OCI-LY7 (cell line): ENCODE measurements around the gene GPR156. TPM values are rescaled to one million over a fixed set of nuclear protein-coding genes. Genes with fewer than 3 reads are reported as not detected.

Source experiments
- BruUV-seq: library from RNA; stranded (reverse); fragments of 400-500 nt; replicated peaks from 2 replicates; lab custom pipeline; 2021; lab: Mats Ljungman, UMichigan
- CTCF ChIA-PET: fragments of 300-600 bp; sonication (Branson Sonifier 250); formaldehyde crosslinking; loops from one replicate; lab custom pipeline; 2022; ENCODE audit warnings: antibody characterized with exemption; ENCODE audit not compliant: unreplicated experiment; lab: Charles Lee
- POLR2A ChIA-PET: fragments of 300-600 bp; sonication (Branson Sonifier 250); formaldehyde crosslinking; loops from one replicate; lab custom pipeline; 2022; ENCODE audit warnings: antibody characterized with exemption; lab: Charles Lee
- DNase-seq: peaks from one replicate; pipeline ENCODE4 v3.0.0-alpha.2; 2015; ENCODE audit warnings: low spot score
- H2AFZ ChIP-seq: fragments of 200-600 bp; sonication (generic), shearing (Covaris generic); 2 replicates; pipeline ENCODE4 v1.6.1; 2014; ENCODE audit warnings: mild to moderate bottlenecking, antibody characterized with exemption, low read length, moderate library complexity
- H3K27ac ChIP-seq: fragments of 200-600 bp; sonication (generic); 2 replicates; pipeline ENCODE4 v1.5.1; 2014; ENCODE audit warnings: mixed run types, low read depth, mild to moderate bottlenecking, moderate library complexity, low read length, inconsistent platforms; ENCODE audit not compliant: poor library complexity, severe bottlenecking
- H3K36me3 ChIP-seq: fragments of 200-600 bp; sonication (generic); 2 replicates; pipeline ENCODE4 v1.6.1; 2014; ENCODE audit warnings: mild to moderate bottlenecking, antibody characterized with exemption, low read length, moderate library complexity, mixed read lengths; ENCODE audit not compliant: insufficient read depth
- H3K4me1 ChIP-seq: fragments of 200-600 bp; sonication (generic); 2 replicates; pipeline ENCODE4 v1.5.1; 2014; ENCODE audit warnings: mild to moderate bottlenecking, low read length; ENCODE audit not compliant: insufficient read depth, poor library complexity, severe bottlenecking
- H3K4me2 ChIP-seq: fragments of 200-600 bp; sonication (generic); 2 replicates; pipeline ENCODE4 v1.6.1; 2014; ENCODE audit warnings: mild to moderate bottlenecking, low read length
- H3K4me3 ChIP-seq: fragments of 200-600 bp; sonication (generic); 2 replicates; pipeline ENCODE4 v1.5.1; 2014; ENCODE audit warnings: mild to moderate bottlenecking, low read depth, low read length; ENCODE audit not compliant: poor library complexity, severe bottlenecking
- H3K79me2 ChIP-seq: fragments of 200-600 bp; sonication (generic); 2 replicates; pipeline ENCODE4 v1.6.1; 2016; ENCODE audit warnings: low read depth, mild to moderate bottlenecking, low read length, moderate library complexity, mixed read lengths; ENCODE audit not compliant: insufficient read depth
- H3K9me2 ChIP-seq: fragments of 200-600 bp; sonication (generic); 2 replicates; pipeline ENCODE4 v1.6.1; 2016; ENCODE audit warnings: mild to moderate bottlenecking, low read length, mixed read lengths; ENCODE audit not compliant: insufficient read depth
- H3K9me3 ChIP-seq: fragments of 200-600 bp; sonication (generic); 2 replicates; pipeline ENCODE4 v1.6.1; 2014; ENCODE audit warnings: mild to moderate bottlenecking, mixed run types, low read length, mixed read lengths
- H4K20me1 ChIP-seq: fragments of 200-600 bp; sonication (generic); 2 replicates; pipeline ENCODE4 v1.6.1; 2014; ENCODE audit warnings: mild to moderate bottlenecking, antibody characterized with exemption, low read length, moderate library complexity, mixed read lengths; ENCODE audit not compliant: insufficient read depth
- CTCF ChIP-seq: fragments of 200-600 bp; sonication (generic); conservative IDR thresholded peaks from 2 replicates; pipeline ENCODE4 v1.5.1; 2014; ENCODE audit warnings: mild to moderate bottlenecking, antibody characterized with exemption, low read length, moderate library complexity, mixed read lengths
- EZH2phosphoT487 ChIP-seq: fragments of 200-600 bp; sonication (generic); IDR thresholded peaks from 2 replicates; pipeline ENCODE4 v1.6.1; 2018; ENCODE audit warnings: low read depth, borderline replicate concordance, mild to moderate bottlenecking, mixed run types, antibody characterized with exemption, low read length, moderate library complexity, mixed read lengths
- intact Hi-C: fragments of 100-400 bp; cut with micrococcal nuclease; formaldehyde crosslinking; loops from one replicate; pipeline ENCODE4 v1.10.0; 2022; ENCODE audit not compliant: unreplicated experiment
- total RNA-seq, 2 experiments: library from RNA; depleted of rRNA in 1 of 2; stranded (reverse); fragments of >200 nt in 1 of 2; shearing (Covaris generic) in 1 of 2; gene quantifications; 2 replicates each; pipeline ENCODE4 v1.2.3, GENCODE V29; 2014 to 2022

Gene GPR156
- total RNA-seq, 2 experiments from 2014 or later = 0.03 to 0.13 TPM

- H3K9me2 ChIP-seq = no peaks in the 10 kb centered on the region
- intact Hi-C loops = no loop called here
- no peaks in the 10 kb centered on the region for H4K20me1 ChIP-seq
- ChIA-PET POLR2A (no interaction called here), CTCF (no interaction called here)
- H3K27ac ChIP-seq = no peak overlapping the region
- H2AFZ ChIP-seq = no peak overlapping the region
- no peaks in the 10 kb centered on the region for H3K79me2 ChIP-seq
- H3K4me1 ChIP-seq = no peaks in the 10 kb centered on the region
- no TSS peak for BruUV-seq
- no peaks in the 10 kb centered on the region for H3K36me3 ChIP-seq
- TF ChIP-seq CTCF = no peak
- no peak for TF ChIP-seq EZH2phosphoT487
- H3K4me2 ChIP-seq = no peak overlapping the region
- H3K9me3 ChIP-seq = no peaks in the 10 kb centered on the region
- no peak for DNase-seq
- H3K4me3 ChIP-seq = no peak overlapping the region
Observed at GRCh38 chr3:120289636-120290035, 4.6 kb upstream of the GPR156 start.

- ChIA-PET CTCF (no interaction called here), POLR2A (no interaction called here)
- Histone ChIP-seq H3K4me1 (no peaks in the 10 kb centered on the region), H3K4me3 (no peak overlapping the region), H3K27ac (no peak overlapping the region), H2AFZ (no peak overlapping the region), H4K20me1 (no peaks in the 10 kb centered on the region), H3K4me2 (no peak overlapping the region), H3K36me3 (no peaks in the 10 kb centered on the region), H3K9me3 (no peaks in the 10 kb centered on the region), H3K9me2 (no peaks in the 10 kb centered on the region), H3K79me2 (no peaks in the 10 kb centered on the region)
- TF ChIP-seq CTCF = no peak
- TF ChIP-seq EZH2phosphoT487 = no peak
- no peak for DNase-seq
- no TSS peak for BruUV-seq
- intact Hi-C loops = no loop called here
Observed at GRCh38 chr3:120286465-120286864, 1.4 kb upstream of the GPR156 start.

GRCh38 chr3:120285508-120285841 lies 453 bp upstream of the GPR156 start:
- no peaks in the 10 kb centered on the region for H3K4me1 ChIP-seq
- no peak overlapping the region for H3K4me2 ChIP-seq
- CTCF ChIA-PET = no interaction called here
- no peaks in the 10 kb centered on the region for H3K79me2 ChIP-seq
- H3K36me3 ChIP-seq = no peaks in the 10 kb centered on the region
- no peaks in the 10 kb centered on the region for H4K20me1 ChIP-seq
- DNase-seq = no peak
- no peaks in the 10 kb centered on the region for H3K9me2 ChIP-seq
- no peak overlapping the region for H2AFZ ChIP-seq
- H3K9me3 ChIP-seq = no peaks in the 10 kb centered on the region
- H3K27ac ChIP-seq = no peak overlapping the region
- intact Hi-C loops = no loop called here
- H3K4me3 ChIP-seq = no peak overlapping the region
- TF ChIP-seq CTCF (no peak), EZH2phosphoT487 (no peak)
- BruUV-seq = no TSS peak
- POLR2A ChIA-PET = no interaction called here
